Measurements from ENCODE around the gene TMEM139.
"Not testable (repeated sequence)": the region's sequence is repeated elsewhere in the genome, so short reads cannot be mapped to it uniquely, and the experiment has no call there.

Gene TMEM139

DNA sequence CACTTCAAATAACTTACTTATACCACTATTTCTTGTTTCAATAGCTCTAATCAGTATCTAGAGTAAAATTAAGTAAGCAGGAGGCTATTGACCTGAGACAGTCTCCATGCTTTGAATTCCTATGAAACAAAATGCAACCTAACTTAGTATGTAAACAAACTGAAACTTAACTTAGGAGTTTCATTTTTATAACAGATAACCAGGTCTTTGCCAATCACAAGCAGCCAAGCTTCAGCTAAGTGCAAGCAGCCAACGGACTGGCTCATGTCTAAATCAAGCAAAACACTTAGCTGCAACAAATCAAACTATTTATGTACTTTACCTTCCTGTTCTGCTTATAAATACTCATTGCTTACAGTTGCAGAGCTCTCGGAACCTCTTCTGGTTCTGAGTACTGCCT is 25.9 kb upstream of the TMEM139 start:
- DNase-seq (ENCODE audit: low spot score) = no peak

DNA sequence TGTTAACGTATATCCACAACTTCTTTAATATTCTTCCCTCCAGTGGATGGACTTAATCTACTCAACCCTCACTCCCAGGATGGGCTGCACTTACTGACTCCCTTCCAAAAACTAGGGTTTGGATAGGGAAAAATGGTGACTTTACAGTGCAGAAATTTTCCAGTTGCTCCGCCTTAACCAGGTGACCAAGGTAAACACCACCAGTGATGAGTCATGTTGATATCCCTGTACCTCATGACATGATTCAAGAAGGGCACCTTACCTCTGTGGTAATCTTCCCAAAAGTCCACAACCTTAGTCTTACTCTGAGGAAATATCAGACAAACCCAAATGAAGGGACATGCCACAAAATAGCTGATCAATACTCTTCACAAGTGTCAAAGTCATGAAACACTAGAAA is 25.0 kb upstream of the TMEM139 start:
- DNase-seq (ENCODE audit: low spot score) = no peak

DNA sequence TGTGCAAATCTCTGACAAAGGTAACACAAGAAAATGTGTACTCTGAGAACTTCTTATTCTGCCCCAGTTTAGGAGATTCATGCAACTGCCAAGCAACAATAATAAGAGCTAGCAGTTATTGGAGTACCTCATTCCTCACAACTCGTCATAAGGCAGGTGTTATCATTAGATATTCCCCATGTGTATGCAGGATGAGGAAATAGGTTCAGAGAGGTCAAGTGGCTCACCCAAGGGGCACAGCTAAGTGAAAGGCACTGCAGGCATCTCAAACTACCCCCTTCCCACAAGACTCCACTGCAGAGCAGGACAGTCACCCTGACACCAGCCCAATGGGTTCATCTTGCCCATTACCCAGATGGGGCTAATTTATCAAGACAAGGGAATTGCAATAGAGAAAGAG is 22.9 kb upstream of the TMEM139 start:
- no peak for DNase-seq (ENCODE audit: low spot score)

DNA sequence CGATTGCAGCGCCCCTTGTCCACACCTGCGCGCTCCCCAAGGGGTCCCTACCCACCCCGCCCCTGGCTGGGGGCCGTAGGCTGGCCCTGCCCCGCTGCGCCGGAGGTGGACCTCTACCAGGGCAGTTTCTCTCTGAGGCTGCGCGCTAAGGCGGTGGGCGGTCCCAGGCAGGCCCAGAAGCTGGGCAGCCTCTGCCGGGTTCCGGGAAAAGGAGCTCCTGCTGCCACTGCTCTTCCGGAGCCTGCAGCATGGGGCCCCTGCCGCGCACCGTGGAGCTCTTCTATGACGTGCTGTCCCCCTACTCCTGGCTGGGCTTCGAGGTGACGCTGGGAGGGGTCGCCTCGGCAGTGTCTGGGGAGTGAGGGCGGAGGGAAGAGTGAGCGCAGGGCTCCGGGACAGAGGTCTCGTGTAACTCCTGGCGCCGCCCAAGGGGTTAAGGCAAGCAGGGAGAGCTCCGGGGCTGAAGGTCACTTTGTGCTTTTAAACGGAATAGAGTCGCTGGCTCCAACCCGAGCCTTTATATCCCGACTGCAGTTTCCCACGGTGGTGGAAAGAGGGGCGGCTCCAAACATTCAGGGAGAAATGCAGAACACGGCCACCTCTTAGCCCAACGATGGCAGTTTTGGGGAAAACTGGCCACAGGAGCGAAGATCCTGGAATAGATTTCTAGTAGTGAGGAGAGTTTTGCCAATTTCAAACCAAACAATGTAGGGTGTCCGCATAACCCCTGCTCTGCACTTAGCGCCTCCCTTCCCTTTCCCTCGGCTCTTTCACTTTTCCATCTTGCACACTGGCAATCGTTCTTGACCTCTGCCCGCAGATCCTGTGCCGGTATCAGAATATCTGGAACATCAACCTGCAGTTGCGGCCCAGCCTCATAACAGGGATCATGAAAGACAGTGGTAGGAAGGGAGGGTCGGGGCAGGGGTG is 21.2 kb upstream of the TMEM139 start, which contains the start of gene GSTK1:
TSS of gene GSTK1 (plus strand) at position 176 of the 930 bp plus-strand sequence. CDS start at position 249, 73 bp downstream.
- DNase-seq (ENCODE audit: low spot score) = peak; percentile 67

DNA sequence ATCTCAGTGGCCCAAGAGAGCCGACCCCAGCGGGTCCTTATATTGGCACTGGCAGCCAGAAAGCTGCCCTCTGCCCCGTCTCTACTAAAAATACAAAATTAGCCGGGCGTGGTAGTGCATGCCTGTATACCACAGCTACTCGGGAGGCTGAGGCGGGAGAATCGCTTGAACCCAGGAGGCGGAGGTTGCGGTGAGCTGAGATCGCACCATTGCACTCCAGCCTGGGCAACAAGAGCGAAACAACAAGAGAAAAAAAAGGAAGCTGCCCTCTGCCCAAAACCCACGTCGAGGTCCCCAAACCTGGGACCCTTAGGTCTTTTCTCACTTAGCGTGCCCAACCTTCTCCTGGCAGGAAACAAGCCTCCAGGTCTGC is 20.6 kb upstream of the TMEM139 start:
- DNase-seq (ENCODE audit: low spot score) = not testable (repeated sequence)

DNA sequence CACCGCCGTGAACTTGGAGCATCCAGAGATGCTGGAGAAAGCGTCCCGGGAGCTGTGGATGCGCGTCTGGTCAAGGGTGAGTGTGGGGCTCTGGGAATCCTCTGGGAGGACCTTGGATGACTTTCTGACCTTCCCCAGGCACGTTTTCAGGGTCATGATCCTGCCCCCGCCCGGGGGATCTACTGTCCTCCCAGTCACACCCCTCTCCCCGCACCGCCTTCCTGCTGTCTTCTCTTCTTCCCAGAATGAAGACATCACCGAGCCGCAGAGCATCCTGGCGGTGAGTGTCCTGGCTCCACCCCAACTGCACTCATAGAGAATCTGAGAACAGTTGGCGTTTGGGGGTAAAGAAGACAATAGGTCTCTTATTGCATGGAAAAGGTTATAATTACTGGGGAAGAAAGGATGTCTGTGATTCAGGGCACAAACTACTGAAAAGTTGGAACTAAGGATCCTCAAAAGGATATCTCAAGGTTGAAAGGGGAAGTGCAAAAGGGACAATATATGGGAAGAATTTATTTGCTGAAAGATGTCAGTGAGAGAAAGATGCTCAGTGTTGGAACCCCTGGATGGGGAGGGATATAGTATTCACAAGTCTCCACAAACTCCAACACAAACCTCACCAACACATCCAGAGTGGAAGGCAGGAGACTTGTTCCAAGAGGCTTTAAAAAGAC is 19.6 kb upstream of the TMEM139 start:
- DNase-seq (ENCODE audit: low spot score) = no peak

DNA sequence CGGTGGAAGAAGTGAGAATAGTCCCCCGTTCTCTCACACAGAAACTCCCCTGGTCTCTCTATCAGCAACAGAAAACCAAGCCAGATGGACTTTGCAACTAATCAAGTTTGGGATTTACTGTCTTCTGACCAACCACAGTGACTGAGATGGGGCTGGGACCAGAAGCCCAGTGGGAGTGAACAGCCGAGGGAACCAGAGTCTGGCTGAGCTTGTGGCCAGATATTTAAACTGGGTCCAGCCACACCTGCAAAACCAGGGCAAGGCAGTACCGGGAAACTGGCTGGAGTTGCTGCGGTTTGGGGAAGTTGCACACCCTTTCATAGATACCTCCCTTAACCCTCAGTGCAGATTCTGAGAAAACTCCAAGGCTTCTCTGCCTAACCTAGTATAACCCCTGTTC is 15.5 kb upstream of the TMEM139 start:
- DNase-seq (ENCODE audit: low spot score) = no peak

DNA sequence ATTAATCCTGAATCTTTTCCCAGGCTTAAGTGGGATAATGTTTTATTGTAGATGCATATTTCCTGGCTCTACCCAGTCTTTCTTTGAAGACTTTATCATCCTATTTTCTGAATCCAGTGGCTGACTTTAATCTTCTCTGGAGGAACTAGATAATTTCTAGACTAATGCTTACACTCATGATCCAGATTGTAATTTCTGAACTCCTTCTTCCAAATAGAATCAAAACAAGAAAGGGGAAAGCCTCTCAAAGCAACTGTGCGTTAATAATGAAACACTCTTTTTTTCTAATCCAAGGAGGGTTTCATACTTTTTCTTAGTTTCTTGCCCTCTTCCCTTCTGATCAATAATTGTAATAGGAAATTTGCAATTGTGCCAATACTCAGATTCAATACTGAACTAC is 13.5 kb upstream of the TMEM139 start:
- no peak for DNase-seq (ENCODE audit: low spot score)

DNA sequence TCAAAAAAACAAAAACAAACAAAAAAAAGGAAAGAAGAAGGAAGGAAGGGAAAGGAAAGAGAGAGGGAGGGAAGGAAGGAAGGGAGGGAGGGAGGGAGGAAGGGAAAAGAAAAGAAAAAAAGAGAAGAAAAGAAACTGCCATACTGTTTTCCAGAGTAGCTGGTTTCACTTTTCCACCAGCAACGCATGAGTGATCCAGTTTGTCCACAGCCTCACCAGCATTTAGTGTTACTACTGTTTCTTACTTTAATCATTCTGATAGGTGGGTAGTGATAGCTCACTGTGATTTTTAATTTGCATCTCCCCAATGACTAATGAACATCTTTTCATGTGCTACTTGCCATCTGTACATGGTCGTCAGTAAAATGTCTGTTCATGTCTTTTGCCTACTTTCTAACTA is 11.9 kb upstream of the TMEM139 start:
- DNase-seq (ENCODE audit: low spot score) = no peak

DNA sequence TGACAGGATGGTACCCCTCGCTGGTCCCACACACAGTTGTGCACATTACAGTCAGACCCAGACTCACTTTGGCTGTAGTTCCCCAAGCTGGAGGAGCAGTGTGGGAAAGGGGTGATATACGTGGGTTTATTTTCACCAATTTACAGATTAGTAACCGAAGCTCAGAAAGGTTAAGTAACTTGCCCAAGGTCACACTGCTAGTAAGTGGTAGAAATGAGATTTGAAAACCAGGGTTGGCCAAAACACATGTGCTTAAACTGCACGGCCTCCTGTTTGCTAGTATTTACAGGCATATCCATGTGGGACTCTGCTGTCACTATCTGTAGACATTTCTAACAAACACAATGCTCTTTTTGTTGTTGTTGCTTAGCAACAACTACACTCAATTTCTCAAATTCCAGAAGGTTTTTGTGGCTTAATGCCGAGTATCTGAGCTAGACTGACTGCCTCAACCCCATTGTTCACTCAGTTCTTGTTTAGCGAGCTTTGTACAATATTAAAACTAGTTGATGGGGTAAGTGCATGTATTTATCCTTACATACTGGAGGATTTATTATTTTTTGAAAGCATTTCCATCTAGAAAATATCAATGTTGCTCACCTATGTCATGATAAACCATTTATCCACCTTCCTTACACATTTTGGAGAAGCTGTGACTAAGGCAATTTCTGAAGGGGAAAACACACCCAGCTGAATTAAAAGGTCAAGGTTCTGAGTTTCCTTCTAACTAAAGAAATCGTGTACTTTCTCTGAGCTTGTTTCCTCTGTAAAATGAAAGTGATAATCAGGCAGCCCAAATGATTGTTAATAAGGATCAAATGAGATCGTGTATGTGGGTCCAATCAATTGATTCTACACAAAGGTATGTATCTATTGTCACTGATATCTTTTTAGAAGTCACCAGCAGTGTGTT is 5.3 kb upstream of the TMEM139 start:
- no peak for DNase-seq (ENCODE audit: low spot score)

DNA sequence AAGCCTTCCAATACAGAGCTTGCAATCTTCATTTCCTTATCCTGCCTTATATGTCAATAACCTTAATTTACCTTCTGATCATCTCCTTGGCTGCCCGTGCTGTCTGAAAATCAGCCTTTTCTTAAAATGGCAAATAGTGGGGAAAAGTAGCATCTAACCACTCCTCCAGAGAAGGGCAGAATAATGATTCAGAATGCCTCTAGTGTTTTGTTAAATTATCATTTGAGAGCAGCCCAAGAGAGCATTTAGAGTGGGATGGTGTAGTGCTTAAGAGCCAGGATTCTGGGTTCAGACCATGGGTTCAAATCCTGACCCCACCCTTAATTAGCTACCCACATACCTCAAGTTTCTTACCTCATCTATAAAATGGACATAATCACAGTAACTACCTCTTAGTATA is 4.6 kb upstream of the TMEM139 start:
- no peak for DNase-seq (ENCODE audit: low spot score)

DNA sequence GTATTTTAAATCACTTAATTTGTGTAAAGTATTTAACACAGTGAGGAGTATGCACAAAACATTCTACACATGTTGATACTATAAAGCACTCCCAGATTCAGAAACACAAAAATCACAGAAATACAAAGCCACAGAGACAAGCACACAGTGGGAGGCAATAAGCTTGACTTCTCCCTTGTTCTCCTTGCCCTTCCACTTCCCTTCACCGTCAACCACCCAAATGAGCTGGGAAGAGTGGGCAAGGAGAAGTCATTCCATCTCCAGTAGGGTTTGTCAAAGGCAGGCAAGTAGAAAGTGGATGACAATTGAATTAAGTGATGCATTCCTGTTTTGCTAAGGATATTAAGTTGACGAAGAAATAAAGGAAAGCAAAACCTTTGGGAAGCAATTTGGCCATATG is 4.2 kb upstream of the TMEM139 start:
- DNase-seq (ENCODE audit: low spot score) = no peak

DNA sequence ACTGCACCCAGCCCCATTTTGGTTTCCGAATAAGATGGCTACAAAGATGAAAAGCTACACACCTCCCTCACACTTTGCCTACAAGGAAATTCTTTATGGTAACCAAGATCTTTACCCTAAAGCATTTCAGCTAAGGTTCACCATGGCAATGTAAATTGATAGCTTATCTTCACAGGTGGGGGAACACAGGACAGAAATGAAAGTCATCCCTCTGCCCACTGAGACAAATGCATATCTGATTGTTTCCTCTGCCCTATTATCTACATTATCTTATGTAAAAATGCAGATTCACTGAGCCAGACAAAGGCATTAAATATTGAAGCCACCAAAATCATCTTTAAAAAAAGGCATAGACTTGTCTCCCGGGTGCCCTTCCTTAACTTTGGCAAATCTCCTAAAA is 3.2 kb upstream of the TMEM139 start:
- DNase-seq (ENCODE audit: low spot score) = no peak

DNA sequence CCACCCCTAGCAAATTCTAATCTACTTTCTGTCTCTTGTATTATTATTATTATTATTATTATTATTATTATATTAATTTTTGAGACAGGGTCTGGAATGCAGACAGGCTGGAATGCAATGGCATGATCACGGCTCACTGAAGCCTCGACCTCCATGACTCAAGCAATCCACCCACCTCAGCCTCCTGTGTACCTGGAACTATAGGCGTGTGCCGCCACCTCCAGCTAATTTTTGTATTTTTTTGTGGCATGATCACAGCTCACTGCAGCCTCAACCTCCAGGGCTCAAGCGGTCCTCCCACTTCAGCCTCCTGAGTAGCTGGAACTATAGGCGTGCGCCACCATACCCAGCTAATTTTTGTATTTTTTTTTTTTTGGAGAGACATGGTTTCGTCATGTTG is 2.6 kb upstream of the TMEM139 start:
- no peak for DNase-seq (ENCODE audit: low spot score)

DNA sequence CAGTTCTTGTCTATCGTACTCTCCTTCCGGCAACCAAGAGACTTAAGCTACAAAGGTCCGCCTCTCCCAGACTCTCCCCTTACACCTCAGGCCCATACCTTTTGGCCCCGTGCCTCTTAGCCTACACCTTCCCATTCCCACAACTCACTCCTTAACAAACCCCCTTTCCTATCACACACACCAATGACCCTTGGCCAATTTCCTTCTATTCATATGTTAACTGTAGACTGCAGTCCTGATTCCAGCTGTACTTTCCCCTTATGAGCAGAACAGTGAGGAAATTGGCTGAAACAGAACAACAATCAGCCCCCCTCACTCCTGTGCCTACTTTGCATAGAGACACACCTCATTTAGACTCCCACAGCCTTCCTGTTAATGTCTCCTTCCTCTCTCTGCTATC is 1.4 kb upstream of the TMEM139 start:
- DNase-seq (ENCODE audit: low spot score) = no peak

DNA sequence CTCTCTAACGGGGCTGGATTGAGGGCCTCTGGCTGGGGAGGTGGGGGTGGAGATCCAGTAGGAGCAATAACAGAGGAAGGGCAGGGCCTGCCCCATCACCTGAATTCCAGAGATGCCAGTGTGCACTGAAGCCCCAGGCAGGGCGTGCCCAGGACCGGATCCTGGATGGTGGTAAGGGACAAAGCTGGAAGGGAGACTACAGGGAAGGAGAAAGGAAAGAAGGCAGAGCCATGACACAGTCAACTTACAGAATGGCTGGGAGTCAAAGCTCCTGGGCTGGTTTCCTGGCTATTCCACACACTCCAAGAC is 666 bp downstream of the TMEM139 start:
- no peak for DNase-seq (ENCODE audit: low spot score)

DNA sequence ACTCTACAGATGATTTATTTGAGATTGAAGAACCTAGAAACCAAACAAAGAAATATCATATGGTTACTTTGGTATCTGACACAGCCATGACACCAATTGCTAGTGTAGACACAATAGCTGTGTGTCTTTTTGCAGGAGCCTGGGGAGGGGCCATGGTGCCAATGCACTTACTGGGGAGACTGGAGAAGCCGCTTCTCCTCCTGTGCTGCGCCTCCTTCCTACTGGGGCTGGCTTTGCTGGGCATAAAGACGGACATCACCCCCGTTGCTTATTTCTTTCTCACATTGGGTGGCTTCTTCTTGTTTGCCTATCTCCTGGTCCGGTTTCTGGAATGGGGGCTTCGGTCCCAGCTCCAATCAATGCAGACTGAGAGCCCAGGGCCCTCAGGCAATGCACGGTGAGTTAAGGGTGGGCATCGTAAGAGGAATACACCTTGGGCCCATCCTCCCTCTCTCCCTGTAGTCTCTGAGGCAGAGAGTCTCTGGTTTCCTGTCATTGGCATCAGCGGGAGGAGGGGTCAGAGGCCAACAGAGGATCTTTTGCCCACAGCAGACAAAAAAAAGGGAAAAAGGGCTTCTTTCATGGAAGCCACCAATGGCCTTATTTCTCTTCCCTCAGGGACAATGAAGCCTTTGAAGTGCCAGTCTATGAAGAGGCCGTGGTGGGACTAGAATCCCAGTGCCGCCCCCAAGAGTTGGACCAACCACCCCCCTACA is 1.2 kb downstream of the TMEM139 start:
- DNase-seq (ENCODE audit: low spot score) = no peak

DNA sequence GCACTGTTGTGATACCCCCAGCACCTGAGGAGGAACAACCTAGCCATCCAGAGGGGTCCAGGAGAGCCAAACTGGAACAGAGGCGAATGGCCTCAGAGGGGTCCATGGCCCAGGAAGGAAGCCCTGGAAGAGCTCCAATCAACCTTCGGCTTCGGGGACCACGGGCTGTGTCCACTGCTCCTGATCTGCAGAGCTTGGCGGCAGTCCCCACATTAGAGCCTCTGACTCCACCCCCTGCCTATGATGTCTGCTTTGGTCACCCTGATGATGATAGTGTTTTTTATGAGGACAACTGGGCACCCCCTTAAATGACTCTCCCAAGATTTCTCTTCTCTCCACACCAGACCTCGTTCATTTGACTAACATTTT is 1.7 kb downstream of the TMEM139 start:
- no peak for DNase-seq (ENCODE audit: low spot score)

DNA sequence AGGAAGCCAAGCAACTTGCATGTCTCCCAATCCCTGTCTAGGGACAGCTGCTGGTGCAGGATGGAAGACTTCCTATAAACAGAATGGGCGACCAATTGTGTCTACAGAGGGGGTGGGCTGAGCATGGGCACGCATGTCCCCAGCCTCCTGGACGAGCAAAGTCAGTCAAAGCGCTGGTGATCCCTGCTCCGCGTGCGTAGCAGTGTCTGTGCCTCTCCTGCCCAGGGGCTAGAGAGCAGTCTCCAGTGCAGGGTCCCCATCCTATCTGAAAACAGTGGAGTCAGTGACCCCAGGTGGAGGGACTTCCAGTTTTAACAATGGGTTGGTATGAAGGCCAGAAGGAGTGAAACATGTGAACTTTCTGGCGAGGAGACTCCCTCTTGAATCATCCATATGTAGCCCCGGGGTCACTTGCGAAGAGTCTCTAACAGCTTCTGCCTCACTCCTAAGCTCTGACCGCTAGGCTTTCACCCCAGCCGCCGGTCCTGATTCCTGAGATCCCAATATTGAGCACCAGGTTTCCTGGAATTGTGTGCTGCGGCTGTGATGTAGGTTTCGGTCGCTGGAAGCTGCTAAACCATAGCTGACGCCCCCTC is 2.7 kb downstream of the TMEM139 start:
- no peak for DNase-seq (ENCODE audit: low spot score)

DNA sequence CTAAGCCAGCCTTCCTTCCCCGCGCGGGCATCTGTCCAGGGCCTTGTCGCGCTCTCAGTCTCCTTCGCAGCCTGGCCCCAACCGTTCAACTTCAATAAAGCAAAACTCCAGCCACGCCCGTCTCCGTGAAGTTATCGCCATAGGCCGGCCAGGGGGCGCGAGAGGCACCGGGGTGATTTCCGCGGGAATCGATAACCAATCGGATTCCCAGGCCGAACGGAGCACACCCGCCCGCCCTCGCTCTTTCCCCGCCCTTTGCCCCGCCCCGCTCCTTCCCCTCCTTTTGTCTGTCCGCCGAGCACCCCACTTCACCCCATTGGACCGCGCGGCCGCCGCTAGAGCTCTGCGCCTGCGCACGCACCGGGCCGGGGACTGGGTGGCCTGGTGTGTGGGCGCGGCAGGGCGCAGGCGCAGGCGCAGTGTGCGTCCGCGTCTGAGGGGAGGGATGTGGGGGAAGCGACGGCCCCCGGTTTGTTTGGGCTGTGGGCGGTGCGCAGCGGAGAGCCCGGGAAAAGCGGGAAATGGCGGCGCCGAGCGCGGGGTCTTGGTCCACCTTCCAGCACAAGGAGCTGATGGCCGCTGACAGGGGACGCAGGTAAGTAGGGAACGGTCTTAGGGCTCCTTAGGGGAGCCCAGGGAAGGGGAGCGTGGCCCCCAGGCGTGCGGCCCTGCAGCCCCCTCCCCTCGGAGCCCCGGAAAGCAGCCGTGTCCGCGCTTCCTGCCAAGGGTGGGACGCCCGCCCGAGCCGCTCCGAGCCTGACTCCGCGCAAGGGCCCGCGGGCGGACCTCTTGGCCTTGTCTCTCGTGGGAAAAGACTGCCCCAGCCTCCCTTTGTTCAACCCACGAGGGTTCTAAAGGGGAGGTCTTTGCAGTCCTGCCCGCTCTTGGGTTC is 3.4 kb downstream of the TMEM139 start, which contains the start of gene CASP2:
TSS of gene CASP2 (plus strand) at position 417 of the 892 bp plus-strand sequence. CDS start at position 522, 105 bp downstream.
- DNase-seq (ENCODE audit: low spot score) = peak; percentile 91

Data from SK-N-DZ (cell line).